Stimulated activated CD8-positive, alpha-beta memory T cell treated with anti-CD3 and anti-CD28 coated beads, Interleukin-2, amount 100 ng/mL, for 1 hour (primary cell): ENCODE results near the gene SPAG16.

ENCODE experiments used
- DNase-seq, 2 donors: peaks; one replicate each; pipeline ENCODE4 v3.0.0-alpha.2; 2020; ENCODE audit warnings: low read depth in 2 of 2

SPAG16 gene

GRCh38 chr2:213816583-213816982 lies 532.3 kb downstream of the SPAG16 start:
- DNase-seq = no peak

DNA sequence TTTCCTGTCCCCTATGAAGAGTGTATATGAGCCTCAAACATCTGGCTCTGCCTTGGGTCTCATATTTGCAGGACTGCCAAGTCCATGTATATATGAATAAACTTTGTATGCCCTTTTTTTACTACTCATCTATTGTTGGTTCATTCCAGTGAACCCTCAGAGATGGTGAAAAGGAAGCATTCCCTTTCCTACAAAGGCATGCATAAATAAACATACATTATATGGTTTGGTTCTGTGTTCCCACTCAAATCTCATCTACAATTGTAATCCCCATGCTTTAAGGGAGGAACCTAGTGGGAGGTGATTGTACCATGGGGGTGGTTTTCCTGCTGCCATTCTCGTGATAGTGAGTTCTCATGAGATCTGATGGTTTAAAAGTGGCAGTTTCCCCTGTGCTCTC lies 534.2 kb downstream of the SPAG16 start:
- no peak for DNase-seq

GRCh38 chr2:213834331-213834730 lies 550.1 kb downstream of the SPAG16 start:
- no peak for DNase-seq

GRCh38 chr2:213834746-213835145 lies 550.5 kb downstream of the SPAG16 start:
- no peak for DNase-seq

GRCh38 chr2:213846856-213847255 lies 562.6 kb downstream of the SPAG16 start:
- DNase-seq = no peak

- no peak for DNase-seq
Measured at GRCh38 chr2:213847316-213847715, 563.1 kb downstream of the SPAG16 start.

DNA sequence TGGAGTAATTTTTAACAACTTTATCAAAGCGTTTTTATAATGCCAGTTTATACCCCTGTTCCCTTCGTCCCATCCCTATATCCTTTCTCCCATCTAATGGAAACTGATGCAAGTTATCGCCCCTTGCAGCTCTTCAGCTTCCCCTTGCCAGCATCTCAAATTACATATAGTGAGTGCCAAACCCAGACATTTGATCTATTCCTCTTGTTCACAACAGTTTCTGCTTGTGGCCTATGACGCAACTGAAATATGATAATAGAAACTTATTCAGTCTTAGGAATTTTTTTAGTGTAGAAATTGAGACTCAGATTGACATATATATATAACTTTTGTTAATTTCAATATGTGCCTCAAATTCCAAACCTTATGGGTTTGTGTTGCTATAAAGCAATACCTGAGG lies 564.4 kb downstream of the SPAG16 start:
- no peak for DNase-seq

DNA sequence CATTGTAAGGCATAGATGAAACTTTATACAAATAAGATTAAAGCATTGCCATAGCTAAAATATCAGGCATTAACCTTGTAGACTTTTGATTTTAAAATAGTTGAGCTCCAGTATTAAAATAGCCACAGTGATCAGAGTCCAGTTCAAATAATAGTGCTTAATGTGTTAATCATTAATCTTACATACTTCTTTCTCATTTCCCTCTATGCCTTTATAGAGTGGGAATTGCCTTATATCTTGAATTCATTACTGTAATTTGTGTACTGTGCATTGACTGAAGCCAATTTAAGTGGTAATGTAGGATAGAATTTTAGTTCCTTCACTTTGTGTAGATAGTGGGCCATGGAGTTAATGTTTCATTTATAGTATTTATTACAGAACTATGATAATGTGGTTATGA lies 577.4 kb downstream of the SPAG16 start:
- no peak for DNase-seq

- DNase-seq = no peak
Measured at GRCh38 chr2:213862407-213863076, 578.3 kb downstream of the SPAG16 start.

DNA sequence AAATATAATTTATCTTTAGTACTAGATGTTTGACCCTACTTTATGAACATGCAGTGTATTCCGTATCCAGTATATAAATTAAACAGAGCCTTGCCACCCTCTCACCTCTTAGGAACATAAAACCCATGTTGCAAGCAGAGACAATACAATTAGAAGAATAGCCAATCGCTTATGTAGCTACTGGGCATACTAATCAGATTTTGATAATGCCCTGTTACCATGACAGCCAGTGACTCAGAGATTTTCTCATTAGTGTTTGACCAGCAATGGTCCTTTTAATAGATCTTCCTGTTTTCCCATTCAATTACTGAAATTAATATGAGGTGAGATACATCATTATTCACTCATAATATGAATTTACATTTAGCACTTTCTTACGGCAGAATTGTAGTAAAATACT lies 579.3 kb downstream of the SPAG16 start:
- DNase-seq = no peak

DNA sequence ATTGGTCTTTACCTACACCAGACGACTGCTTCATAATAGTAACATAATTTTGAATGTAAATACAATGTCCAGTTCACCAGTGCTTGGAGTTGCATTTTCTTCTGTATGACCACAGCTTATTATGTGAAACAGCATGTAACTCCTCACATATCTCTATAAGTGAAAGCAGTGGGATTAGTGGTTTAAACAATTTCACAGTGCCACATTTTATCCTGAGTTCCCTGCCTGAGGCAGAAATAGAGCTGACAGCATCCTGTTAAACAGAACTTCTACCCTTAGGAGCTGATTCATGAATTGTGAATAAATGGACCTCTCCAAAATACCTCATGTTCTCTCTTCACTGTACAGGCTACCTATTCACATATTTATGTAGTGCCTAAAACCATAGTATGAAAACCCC lies 584.3 kb downstream of the SPAG16 start:
- no peak for DNase-seq

DNA sequence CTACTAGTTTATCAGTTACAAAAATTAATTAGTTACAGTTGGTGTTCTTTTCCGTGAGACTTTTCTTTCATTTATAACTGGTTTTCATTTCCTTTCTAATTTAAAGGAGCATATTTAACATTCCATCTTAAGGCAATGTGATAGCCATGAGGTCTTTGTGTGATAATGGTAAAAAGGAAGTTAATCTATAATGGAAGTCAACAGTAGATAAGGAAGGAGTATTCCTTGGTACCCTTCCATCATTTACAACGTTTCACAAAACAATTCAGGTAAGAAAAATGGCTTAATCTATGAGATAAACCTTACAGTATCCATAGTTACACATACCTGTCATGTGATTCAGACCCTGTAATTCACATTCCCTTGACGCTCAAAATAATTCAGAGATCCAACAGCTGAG lies 601.2 kb downstream of the SPAG16 start:
- no peak for DNase-seq

DNA sequence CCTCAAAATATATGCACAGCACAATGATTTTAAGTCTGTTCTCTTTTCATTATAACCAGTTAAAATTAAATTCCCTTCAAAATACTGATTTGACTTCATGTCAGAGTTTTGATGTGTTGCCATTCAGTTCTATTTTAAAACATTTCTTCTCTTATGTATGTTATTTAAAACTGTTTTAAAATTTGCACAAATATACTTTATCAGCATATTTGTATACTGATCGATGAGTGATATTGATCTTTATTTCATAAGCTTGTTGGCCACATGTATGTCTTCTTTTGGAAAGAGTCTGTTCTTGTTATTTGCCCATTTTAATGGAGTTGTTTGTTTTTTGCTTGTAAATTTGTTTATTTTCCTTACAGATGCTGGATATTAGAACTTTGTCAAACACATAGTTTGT lies 630.2 kb downstream of the SPAG16 start:
- DNase-seq = no peak

- no peak for DNase-seq
Measured at GRCh38 chr2:213920014-213920413, 635.8 kb downstream of the SPAG16 start.

- no peak for DNase-seq
Measured at GRCh38 chr2:213923543-213923942, 639.3 kb downstream of the SPAG16 start.

DNA sequence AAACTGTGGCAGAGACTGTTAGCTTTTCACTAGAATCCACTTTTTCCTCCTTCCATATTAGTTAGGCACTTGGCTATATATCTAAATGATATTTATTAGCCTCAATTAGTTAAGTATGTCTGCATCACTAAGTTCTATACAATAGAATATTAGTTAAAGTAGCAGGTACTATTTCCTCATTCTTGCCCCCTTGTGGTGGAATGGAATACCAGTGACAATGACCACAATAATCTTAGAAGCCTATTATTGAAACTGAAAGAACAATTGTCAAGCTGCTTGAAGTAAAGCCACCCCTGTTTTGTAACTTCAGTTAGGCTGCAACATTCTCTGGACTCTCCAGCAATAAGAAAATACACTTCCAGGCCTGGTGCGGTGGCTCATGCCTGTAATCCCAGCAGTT lies 650.3 kb downstream of the SPAG16 start:
- no peak for DNase-seq

DNA sequence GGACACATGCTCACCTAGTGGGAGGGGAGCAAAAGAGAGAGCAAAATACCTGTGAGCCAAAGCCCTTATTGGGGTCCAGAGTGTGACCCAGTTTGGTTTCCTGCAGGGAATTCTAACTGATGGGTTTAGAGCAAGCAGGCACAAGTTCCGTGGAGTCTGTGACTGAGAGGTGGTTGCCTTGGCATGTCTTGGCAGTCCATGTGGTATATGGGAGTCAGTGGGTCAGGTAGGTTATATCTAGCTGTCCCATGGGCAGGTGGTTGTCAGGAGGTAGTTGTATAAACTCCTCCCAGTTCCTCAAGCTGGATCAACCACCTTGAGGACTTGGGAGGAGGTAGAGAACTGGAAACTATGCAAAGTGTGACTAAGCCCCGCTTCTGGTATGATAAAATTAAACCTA lies 673.8 kb downstream of the SPAG16 start:
- no peak for DNase-seq

GRCh38 chr2:213959589-213959988 lies 675.3 kb downstream of the SPAG16 start:
- DNase-seq = no peak

GRCh38 chr2:213971536-213971935 lies 687.3 kb downstream of the SPAG16 start:
- DNase-seq = no peak

GRCh38 chr2:213980883-213981282 lies 696.6 kb downstream of the SPAG16 start:
- no peak for DNase-seq

DNA sequence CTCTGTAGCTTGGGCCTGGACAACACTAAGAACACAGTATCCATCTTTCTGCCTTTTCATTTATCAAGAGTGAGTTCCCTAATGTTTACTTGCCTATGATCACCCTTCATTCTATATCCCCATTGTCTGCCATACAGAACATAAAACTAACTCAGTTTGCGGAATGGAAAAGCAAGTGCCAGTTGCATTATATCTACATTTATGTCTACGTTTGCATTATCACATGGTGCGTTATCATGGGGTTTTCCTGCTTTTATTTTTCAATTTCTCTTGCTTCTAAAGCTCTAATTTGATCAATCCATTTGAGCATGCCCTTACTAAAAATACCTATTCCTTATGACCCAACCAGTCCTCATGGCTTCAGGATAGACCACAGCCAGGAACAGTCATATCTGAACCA lies 704.9 kb downstream of the SPAG16 start:
- DNase-seq = no peak

DNA sequence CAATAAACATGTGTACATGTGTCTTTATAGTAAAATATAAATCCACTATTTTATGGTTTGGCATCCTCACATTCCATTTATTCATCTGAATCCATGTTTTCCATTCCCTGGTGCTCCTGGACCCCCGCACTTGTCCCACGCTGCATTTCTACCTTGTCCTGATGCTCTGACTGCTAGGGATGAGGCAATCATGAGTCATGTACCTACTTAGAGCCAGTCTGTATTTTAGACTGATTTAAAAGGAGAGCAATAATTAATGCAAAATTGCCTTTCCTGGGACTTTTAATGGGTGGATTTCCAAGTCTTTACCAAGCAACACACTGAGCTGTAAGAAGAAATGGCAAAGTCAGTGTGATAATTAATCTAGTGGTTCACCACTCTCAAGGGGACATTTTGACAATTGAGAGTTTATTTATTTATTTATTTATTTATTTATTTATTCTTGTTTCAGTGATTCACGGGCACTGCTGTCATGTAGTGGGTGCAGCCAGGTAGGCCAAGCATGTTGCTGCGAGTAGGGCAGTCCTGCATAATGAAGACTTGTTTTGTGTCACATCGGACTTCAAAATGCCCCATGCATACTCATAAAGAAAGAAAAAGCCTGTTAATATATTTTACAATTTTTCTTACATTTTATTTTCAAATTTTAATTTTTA lies 707.3 kb downstream of the SPAG16 start:
- no peak for DNase-seq

DNA sequence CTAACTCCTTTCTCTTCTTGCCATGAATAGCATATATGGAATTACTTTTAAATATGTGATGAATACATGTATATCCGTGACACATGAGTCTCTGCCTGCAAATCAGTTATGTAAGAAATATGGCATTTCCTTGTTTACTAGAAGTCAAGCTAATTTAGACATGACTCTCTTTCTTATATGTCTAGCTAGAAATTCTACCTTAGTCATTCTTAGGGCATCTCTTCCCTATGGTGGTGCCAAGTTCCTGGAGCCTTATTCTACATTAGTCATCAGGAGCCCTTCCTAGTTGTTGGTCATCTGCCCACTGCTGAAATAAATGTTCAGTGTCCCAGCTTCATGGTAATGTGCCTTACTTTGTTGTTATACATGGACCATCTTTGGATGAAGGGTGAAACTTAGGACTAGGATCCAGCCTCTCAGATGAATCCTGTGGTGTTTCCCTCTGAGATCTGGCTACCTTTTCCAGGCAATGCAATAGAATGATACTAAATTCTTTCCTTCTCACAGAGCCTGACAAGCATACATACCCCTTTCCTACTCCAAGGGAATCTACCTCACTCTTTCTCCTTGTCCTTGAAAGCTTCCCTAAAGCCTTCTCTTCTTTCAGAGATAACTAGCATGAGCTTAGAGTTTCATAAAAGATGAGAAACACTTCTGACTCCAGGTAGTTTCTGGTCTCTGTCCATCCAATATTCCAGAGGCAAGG lies 711.3 kb downstream of the SPAG16 start:
- no peak for DNase-seq
